NCI-H2196 (cell line): ENCODE data around the gene MAN2C1.
A peak's percentile ranks its signal among the peaks of the same experiment; 100 is the strongest.
"Not testable (repeated sequence)": the region's sequence is repeated elsewhere in the genome, so short reads cannot be mapped to it uniquely, and the experiment has no call there.

Experiments
- DNase-seq: peaks from one replicate; lab custom pipeline; 2025; ENCODE audit not compliant: unreplicated experiment; lab: John Stamatoyannopoulos, UW

Gene MAN2C1

DNA sequence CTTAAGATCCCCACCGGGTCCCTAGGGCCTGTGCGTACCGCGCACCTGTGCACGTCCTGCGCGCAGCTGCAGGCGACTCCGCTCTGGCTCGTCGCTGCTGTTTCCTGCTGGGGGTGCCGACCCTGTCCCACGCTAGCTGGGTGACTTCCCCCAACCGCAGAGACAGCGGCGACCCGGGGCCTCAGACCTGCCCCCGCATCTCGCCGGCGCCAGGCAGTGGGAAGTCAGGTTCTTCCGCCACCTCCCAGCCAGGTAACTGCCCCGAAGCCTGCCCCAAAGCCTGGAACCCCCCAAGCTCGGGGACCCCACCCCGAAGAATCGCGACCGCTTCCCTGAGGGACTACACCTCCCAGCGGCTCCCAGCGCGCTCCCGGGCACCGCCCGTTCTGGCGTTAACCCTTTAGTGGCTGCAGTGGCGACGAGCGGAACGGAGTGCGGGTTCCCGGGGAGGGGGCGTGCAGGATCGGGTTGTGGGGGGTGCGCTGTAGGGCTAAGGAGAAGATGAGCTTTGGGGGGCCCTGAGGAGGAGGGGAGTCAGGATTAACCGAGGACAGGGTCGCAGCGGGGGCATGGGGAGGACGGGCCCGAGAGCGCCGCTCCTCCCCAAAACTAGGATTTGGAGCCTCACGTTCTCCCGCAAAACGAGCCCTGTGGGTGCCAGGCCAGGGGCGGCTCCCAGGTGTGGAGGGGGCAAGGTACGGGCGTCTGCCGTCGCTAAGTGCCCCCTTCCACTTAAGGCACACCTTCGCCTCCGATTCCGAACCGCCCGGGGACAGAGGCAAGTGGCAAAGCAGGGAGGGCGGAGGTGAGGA, 21.0 kb downstream of the MAN2C1 start:
- no peak for DNase-seq

- no peak for DNase-seq
These were observed 21.6 kb downstream of the MAN2C1 start, which contains the start of gene NEIL1 for GRCh38 chr15:75346796-75347221. Gene NEIL1 (plus strand): TSS chr15:75347039. CDS start chr15:75348906, 1,867 bp downstream.

DNA sequence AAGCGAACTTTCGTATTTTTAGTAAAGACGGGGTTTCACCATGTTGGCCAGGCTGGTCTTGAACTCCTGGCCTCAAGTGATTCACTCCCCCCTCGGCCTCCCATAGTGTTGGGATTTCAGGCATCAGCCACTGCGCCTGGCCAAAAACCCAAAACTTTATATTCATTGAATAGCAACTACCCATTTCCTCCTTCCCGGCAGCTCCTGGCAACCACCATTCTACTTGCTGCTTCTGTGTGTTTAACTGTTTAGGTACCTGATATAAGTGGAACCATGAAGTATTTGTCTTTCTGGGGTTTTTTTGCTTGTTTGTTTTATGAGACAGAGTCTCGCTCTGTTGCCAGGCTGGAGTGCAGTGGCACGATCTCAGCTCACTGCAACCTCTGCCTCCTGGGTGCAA, 24.5 kb downstream of the MAN2C1 start:
- DNase-seq = peak; percentile 5

- no peak for DNase-seq
These were observed 26.2 kb downstream of the MAN2C1 start for GRCh38 chr15:75342221-75342620.

DNA sequence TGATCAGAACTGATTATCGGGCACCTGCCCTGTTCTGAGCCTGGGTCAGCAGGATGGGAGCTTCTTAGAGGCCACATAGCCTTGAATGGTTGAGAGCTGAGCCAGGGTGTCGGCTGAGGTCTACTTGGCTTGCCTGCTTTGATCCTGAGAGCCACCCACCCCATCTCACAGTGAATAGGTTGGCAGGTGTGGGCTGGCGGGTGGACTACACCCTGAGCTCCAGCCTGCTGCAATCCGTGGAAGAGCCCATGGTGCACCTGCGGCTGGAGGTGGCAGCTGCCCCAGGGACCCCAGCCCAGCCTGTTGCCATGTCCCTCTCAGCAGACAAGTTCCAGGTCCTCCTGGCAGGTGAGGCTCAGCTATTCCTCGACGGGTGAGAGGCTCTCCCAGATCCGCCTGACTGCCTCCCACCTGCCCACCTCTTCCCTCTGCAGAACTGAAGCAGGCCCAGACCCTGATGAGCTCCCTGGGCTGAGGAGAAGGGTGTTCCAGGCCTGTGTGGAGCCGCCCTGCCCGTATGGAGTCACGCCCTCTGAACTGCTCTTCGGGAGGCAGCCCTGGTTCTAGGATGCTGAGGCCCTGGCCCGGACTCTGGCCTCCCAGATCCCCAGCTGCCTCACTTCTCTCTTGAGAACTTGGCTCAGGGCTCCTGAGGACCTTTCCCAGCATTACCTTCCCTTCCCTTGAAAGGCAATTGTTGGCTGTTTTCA, 28.7 kb downstream of the MAN2C1 start:
- DNase-seq = no peak

GRCh38 chr15:75338661-75339240, 29.7 kb downstream of the MAN2C1 start:
- DNase-seq = no peak

DNA sequence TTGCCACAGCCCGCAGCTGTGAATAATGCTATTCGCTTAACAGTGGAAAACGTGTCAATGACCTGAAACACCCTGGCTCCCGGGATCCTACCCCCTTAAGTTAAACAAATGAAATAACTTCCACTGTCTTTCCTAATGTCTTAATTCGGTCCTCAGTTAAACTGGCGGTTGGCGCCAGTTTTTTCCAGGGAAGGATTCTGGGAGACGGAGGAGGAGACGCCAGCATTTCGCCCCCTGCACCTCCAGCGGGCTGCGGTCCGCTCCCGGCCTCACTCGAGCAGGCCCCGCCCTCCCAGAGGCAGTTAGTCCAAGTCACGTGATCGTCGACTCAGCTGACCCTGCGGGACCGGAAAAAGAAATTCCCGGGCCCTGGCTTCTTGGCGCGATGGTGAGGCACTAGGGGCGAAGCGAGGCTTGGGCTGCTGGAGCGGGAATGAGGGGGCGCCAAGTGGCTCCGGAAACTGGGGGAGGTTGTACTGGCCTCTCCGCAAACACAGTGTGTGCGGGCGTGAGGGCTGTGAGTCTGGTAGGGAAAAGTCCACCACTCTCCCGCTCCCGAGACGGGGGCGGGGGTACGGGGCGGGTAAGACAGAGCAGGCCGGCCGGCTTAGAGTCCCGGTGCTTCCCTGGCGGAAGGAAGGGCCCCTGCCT, 32.6 kb downstream of the MAN2C1 start, which contains the start of gene COMMD4:
Gene COMMD4, plus strand, starts transcription at position 359 of the 651 bp plus-strand sequence. Its CDS starts 27 bp downstream, at position 386.
- DNase-seq = peak; percentile 90

DNA sequence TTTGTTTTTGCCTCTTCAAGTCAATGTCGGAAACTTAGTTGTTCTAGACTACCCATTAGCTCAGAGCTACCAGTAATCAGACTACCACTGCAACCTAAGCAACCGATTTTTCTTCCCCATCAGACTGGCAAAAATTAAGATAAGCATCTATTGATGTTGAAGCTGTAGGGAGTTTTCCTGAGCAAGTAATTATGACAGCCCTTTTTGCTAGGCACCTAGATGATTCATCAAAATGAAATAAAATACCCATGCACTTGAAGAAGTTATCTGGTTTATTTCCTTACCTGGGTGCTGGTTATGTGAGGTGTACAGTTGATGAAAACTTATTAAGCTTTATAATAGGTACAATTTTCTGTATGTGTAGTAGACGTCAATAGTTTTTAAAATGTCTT, 33.1 kb downstream of the MAN2C1 start:
- no peak for DNase-seq

DNA sequence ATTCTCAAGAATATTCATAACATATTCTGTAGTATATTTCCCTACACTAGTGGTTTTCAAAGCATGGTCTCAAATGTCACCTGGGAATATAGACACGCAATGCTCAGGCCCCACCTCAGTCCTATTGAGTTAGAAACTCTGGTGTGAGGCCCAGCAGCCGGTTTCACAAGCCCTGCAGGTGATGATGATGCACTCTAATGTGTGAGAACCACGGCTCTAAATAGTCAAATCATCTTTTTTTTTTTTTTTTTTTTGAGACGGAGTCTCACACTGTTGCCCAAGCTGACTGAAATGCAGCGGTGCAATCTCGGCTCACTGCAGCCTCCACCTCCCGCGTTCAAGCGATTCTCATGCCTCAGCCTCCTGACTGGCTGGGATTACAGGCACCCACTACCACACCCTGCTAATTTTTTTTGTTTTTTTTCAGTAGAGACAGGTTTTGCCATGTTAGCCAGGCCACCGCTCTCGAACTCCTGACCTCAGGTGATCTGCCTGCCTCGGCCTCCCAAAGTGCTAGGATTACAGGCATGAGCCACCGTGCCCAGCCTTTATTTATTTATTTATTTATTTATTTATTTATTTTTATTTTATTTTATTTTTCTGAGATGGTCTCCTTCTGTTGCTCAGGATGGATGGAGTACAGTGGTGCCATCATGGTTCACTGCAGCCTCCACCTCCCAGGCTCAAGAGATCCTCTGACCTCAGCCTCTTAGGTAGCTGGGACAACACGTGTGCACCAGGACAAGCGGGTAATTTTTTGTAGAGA, 34.6 kb downstream of the MAN2C1 start:
- not testable (repeated sequence) for DNase-seq

- not testable (repeated sequence) for DNase-seq
These were observed 36.3 kb downstream of the MAN2C1 start for GRCh38 chr15:75332093-75332492.

DNA sequence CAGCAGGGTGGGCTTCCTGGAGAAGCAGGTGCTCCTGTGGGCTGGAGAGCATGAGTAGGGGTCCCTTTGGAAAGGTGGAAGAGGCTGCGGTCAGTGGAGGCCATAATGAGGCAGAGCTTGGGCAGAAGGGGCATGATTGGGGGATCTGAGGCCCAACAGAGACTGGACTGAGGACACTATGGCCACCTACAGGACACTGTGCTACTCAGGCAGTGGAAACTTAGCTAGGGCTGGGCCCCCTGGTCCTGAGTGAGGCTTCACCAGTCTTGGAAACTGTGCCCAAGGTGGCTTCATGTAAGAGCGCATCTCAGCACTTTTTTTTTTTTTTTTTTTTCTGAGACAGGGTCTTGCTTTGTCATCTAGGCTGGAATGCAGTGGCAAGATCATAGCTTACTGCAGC, 38.8 kb downstream of the MAN2C1 start:
- DNase-seq = no peak

GRCh38 chr15:75328493-75329314, 39.7 kb downstream of the MAN2C1 start:
- no peak for DNase-seq

DNA sequence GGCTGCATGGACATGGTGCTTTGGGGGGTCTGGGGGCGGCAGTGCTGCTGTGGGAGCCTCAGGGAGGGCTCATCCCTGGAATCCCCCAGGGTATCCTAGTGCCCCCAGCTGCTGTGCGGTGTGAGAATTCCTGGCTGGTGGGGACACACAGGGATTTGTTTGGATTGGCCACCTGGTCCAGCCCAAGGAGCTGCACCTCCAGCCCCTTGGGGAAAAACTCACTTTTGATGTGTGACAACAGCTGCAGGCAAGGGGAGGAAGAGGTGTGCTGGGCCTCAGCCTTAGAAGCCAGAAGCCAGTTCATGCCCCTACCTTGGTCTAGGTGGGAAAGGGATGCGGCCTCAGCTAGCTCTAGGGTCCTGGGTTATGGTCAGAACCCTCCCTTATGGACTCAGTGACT, 40.9 kb downstream of the MAN2C1 start:
- no peak for DNase-seq

DNA sequence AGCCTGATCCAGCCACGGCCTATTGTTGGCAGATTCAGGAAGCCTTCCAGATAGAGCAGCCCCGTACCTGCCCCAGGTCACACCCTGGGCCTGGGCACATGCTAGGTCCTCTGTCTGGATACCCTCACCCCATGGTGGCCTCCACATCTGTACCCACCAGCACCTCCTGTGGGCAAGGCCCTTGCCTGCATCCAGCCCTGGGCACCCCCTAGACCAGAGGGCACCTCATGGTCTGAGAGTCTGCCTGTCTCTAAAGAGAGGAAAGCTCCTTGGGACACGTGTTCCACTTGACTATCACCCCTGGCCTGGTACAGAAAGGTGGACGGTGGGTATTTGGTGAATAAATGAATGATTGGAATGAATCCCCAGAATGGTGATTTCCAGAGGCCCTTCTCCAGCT, 41.4 kb downstream of the MAN2C1 start:
- no peak for DNase-seq

GRCh38 chr15:75325922-75326321, 42.5 kb downstream of the MAN2C1 start:
- no peak for DNase-seq

- DNase-seq = no peak
These were observed 46.7 kb downstream of the MAN2C1 start for GRCh38 chr15:75321711-75322110.

DNA sequence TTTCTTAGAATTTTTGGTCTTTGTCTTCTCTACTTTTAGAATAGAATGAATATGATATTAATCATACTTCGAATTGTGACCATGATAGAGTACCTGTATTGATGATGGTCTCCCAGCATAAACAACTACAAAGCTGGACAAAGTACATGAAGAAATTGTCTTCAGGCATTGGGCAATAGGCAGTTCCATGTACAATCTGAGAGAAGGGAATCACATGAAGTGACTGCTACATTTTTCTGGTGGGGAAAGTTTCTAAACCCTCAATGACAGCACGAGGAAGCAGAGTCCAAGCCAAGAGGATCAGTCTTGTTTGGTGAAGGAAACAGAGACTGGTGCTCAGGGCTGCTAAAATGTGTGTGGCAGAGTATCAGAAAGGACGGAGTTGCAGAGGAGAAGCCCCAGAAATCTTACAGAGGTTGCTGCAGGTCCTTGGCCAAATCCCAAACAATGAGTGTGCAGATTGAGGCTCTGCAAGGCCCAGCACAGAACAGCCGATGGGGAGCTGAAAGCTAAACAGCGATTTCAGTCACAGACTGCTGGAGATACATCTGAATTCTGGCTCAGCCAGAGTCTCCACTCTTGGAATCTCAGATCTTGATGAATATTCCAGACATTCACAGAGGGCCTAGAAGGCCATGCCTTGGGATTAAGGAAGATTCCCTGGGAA, 49.0 kb downstream of the MAN2C1 start:
- not testable (repeated sequence) for DNase-seq

- no peak for DNase-seq
These were observed 53.7 kb downstream of the MAN2C1 start for GRCh38 chr15:75314552-75315290.
